ENCODE results near the gene DNAJC17.
A peak's percentile ranks its signal among the peaks of the same experiment; 100 is the strongest.

The DNAJC17 gene

DNA sequence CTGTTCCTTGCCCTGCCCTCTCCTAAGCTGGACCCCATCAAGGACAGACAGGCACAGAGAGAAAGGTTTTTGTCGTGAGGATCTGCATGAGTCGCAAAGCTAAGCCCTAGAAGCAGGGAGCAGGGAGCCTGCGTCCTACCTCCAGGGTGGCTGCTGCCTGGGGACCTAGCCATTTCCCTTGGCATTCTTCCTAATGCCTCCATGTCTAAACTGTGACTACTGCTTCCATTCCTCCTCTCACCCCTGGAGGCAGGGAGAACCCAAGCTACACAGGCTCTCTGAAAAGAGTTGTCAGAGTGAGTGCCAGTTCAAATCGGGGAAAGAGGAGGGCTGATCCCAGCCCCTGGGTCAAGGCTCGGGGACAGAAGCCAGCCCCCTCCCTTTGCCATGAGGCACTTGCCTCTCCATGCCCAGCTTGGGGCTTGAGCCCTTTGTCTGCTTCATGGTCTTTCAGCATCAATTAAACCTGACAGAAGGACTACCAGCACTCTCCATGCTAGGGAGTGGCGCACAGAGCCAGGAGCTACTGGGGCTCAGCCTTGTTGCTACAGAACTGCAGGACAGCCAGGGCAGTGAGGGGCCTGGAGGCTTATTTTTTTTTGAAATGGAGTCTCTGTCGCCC, 41.0 kb downstream of the DNAJC17 start:
- DNase-seq, result no peak

DNA sequence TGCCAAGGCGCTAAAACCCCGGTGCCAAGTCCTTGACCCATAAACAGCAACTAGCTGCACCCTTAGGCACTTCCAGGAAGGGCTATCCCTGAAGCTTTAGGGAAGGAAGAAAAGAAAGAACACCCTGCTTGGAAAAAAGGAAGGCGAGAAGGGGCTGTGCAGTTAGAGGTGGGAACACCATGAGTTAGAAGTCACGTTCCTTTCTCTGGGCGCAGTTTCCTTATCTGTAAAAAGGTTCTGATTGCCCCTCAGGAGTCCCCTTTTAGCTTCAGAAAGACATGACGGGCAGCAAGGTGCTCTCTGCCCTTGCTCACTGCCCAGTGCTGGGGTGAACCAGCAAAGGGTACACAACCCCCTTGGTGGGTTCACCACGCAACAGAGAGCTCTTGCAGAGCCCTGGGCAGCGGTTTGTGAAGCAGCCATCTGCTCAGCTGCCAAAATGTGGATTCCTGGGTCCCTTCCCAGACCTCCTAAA, 42.6 kb downstream of the DNAJC17 start:
- DNase-seq, result peak; percentile 74

DNA sequence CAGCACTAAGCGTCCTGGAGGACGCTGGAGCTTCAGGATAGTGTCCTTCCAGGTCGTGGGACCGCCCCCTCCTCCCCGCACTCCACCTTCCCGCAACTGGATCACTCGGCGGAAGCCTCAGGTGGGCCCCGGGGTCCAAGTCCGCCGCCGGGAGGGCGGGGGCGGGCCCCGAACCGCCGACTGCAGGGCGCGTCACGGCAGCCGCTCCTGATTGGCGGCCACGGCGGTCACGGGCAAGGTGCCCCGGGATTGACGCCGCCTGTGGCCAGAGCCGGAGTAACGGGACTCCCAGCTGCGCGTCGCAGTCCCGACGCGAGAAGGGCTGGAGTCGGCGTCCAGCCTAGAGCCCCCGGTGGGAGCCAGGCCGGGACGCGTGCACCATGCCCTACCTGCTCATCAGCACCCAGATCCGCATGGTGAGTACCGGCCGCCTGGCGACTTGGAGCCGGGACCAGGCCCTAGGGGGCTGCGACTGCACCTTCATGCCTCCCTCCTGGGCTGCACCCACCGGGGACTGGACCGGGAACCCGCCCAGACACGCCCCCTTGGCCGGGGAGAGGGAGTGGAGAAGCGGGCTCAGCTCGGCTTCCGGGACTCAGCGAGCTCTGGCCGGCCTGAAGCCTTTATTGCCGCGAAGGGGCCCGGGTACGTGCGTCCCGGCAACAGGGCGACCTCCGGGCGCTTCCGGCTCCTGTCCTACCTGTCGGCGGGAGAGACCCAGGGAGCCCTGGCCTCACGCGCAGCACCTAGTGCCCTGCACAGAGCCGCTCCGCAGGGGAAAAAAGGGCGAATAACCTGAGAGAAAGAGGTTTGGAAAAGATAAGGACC, 43.3 kb downstream of the DNAJC17 start, which contains the start of gene GCHFR:
Gene GCHFR (plus strand): TSS at position 268 of the 828 bp plus-strand sequence. CDS start 113 bp downstream, at position 381.
- peak; percentile 91 for DNase-seq

DNA sequence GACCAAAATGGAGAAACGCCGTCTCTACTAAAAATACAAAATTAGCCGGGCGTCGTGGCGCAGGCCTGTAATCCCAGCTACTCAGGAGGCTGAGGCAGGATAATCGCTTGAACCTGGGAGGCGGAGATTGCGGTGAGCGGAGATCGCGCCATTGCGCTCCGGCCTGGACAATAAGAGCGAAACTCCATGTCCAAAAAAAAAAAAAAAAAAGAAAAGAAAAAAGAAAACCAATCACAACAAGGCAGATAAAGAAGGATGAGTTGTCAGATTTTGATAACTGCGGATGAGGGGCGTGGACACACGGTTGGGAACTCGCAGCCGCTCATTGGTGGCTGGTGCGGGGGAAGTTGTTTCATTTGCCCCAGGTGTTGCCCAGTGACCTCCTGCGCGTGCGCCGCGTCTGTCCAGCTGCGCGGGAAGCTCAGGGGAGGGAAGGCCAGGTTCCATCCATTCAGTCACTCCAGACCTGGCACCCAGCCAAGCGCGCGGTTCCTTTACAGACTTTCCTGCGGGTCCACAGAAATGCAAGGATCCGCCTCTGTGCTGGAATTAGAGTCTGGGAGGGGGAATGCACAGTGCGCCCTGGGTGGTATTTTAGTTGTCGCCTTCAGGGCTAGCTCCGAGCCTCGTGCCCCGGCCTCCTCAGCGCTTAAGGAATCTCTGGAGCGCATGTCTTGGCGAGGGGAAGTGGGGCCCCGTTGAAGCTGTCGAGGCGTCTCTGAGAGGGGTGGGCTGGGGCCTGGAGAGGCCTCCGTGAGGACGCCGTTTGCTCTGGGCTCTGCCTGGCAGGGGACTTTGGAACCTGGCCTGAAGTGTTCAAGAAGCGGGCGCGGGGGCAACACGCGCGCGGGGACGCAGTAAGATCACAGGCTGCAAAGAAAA, 44.1 kb downstream of the DNAJC17 start:
- DNase-seq, result peak; percentile 69

DNA sequence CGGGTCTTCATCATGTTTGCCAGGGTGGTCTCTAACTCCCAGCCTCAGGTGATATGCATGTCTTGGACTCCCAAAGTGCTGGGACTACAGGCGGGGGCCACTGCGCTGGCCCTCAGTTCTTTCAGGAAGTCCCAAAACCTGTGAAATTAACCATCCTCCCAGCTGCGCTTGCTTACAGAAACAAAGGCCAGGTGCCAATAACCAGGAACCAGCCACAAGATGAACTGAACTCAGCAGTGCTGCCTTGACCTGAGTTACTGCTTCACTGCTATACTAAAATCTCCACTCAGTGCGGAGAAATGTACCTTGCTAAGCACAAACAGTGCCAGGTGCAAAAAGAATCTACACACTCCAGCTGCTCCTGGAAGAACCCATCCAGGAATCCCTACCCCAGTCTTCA, 47.3 kb downstream of the DNAJC17 start:
- DNase-seq, result no peak

DNA sequence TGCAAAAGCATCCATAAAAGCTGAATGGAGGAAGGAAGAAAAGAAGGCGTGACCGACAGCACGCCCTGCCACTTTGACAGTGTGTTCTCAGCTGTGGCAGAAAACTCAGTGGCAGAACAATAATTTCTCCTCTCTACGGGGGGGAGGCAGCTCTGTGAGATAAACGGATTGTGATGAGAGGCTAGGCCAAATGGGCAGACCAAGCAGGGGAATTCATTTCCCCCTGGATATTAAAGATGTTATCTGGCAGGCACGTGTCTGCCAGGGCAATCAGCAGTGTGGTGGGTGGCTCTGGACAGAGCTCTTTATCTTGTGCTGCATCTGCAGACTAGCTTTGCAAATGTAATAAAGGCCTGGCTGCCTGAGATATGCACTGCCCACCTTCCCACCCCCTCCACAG, 50.3 kb downstream of the DNAJC17 start:
- DNase-seq, result peak; percentile 51

DNA sequence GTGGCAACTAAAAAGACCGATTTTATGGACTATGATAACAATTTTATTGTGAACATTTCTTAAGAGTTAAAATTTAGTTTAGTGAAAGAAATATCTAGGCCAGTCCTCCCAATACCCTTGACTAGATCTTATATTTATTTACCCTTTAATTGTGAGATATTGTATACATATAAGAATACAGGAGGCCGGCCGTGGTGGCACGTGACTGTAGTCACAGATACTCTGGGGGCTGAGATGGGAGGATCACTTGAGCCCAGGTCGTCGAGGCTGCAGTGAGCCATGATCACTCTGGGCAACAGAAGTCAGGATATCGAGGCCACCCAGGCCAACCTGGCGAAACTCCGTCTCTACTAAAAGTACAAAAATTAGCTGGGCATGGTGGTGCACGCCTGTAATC, 51.5 kb downstream of the DNAJC17 start:
- DNase-seq, result peak; percentile 65

DNA sequence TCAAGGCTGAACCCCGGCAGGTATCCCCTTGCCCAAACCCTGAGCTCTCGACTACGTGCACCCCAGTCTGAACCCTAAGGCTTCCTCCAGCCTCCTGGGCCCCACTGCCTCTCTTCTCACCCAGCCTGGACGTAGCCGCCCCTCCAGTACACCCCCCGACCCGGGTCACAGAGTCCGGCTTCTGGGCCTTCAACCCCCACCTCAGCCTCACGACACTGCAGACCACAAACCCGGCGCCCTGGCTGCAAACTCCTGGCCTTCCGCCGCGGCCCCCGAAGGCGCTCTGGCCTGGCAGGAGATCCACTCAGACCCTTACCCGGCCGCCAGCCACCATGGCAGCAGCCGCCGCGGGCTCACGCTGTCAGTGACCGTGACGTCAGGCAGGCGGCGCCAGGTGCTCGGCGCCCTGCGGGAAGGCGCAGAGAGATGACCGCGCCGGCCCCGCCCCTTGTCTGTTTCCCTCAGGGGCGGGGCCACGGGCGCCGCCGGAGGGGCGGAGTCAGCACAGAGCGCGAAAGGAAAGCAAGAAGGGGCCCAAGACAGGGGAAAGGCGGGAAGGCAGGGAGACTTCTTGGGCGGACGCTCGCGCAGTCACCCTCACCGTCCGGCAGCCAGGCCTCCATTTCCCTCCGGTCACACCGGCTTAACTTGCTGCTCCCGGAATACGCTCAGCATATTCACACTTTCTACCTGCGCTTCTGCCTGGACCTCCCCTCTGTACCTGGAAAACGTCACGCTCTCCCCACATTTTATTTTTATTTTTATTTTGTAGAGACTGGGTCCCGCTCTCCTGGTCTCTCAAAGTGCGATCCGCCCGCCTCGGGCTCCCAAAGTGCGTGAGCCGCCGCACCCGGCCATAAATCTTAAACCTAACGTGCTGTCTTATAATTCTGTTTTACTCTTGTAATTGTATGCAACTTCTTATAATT, 52.1 kb downstream of the DNAJC17 start, which contains the start of gene RMDN3:
Gene RMDN3 (minus strand): TSS at position 372 of the 929 bp plus-strand sequence. CDS start 471 bp downstream, outside the sequence.
- DNase-seq, result peak; percentile 97

DNA sequence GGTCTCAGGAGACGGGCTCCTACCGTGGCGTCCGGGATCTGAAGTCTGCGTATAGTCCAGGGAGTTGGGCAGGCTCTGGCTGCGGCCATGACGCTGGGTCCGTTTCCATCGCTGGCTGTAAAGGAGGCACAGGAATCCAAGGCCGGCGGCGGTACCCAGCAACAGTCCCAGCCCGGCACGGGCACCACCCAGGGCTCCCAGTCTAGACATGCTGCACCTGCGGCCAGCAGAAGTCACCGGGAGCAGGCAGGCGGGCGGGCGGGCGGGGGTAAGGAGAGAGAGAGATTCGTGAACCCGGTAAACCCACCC, 52.7 kb downstream of the DNAJC17 start:
- DNase-seq, result no peak

DNA sequence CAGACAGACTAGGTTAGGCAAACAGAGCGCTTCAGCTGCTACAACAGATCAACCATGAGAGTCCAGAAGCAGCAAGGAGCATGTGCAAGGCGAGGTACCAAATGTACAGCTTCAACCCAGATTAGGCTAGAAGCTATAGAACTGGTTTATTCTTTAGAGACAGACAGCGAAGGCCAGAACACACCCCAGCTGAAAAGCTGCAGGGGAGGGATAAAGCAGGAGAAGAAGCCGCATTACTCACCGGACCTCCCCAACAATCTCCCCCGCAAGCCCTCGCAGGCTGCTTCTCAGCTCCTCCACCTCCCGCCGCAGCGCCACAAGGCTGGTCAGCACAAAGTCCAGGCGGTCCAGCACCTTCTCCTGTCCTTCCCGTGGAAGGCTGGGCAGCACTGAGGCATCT, 55.5 kb downstream of the DNAJC17 start:
- DNase-seq, result no peak

DNA sequence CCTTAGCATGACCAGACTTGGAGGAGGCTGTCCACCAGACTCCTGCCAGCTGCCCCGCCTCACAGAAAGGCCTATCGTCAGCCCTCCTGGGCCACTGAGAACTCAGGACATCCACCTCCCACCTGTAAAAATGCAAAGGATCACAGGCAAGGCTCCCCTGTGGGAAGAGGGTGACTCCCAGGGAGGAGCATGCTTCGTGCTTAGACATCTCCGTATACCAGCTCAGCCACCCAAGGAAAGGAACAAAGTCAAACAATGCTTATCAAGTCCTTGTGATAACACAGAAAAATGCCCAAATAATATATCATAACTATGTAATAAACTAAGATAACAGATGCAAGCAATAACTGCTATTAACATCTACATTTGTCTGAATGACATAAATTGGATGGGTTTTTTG, 56.4 kb downstream of the DNAJC17 start:
- no peak for DNase-seq

DNA sequence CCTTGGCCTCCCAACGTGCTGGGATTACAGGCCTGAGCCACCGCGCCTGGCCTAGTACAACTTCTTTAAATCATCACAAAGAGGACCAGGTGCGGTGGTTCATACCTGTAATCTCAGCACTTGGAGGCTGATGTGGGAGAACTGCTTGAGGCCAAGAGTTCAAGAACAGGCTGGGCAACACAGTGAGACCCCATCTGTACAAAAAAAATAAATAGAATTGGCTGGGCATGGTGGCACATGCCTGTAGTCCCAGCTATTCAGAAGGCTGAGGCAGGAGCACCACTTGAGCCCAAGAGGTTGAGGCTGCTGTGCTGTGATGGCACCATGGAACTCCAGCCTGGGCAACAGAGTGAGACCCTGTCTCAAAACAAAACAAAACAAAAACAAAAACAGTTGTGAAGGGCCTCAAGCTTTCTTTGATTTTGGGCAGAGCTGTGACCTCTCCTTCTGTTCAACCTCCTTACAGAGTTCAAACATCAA, 58.1 kb downstream of the DNAJC17 start:
- DNase-seq, result no peak

DNA sequence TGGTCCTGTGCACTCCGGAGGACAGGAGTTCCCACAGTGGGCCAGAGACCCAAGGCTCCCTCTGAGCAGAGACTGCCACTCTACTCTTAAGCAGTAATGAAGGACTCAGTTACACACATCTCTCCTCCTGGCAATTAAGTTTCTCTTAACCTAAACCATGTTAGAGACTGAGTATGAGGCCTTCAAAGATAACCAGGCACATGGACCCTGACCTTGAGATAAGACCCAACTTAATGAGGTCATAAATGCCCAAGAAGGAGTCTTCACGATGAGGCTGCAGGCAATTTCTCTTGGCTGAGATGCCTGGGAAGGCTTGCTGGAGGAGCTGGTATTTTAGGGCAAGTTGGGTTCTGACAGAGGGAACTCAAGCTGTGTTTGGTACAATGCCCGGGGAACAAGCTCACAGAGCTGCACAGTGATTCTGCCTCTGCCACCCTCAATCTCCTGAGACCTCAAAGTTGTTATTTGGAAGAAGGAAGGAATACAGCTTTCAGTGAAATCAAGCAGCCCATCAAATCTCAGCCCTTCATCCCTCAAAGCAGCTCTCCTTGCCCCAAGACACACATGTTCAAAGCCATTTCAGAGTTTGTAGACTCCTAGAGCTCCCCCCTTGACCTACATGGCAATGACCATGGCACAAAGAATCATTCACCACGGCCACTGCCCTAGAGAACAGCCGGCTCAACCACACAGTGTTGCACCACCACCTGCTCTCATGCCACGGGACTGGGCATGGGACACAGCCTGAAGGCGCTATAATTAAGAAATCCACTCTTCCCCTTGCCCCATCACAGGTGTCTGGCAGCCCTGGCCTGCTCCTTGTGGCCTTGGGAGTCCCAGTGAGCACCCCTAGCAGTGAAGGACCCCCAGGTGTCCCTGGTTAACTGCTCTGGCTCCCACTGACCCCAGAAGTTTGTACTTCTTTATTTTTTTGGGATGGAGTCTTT, 59.3 kb downstream of the DNAJC17 start:
- DNase-seq, result peak; percentile 57

DNA sequence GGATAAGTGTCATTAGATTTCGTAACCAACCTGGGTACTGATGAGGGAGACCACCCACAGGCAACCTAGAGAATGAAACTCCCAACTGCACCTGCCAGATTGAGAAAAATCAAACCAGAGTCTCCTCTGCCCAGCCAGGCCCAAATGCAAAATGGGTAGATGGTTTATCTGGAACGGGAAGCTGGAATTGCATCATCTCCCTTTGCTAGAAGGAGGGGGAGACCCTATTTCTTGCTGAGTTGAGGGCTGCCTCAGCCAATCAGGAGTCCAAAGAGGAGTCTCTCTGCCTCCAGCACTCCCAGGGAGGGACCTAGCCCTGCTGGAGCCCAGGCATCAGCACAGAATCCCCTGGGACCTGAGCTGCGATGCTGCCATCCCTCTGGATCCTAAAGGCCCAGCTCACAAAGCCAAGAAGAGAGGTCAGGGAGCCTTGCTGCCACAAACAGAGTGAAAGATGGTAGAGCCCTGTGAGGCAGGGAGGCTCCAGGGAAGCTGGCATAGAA, 60.3 kb downstream of the DNAJC17 start:
- peak; percentile 90 for DNase-seq

DNA sequence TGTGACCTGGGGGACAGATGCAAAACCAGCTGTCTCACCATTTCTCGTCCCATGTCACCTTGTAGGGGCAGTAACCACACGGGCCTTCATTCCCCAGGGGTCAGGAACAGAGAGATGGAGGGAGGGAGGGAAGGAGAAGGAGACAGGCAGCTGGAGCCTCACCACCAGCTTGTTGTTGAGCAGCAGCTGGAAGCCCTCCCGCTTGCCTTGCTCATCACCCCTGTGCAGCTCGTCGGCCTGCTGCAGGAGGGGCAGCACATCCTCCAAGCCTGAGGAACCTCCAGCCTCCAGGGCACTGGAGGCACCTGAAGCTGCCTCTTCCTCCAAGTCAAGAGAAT, 62.5 kb downstream of the DNAJC17 start:
- no peak for DNase-seq

DNA sequence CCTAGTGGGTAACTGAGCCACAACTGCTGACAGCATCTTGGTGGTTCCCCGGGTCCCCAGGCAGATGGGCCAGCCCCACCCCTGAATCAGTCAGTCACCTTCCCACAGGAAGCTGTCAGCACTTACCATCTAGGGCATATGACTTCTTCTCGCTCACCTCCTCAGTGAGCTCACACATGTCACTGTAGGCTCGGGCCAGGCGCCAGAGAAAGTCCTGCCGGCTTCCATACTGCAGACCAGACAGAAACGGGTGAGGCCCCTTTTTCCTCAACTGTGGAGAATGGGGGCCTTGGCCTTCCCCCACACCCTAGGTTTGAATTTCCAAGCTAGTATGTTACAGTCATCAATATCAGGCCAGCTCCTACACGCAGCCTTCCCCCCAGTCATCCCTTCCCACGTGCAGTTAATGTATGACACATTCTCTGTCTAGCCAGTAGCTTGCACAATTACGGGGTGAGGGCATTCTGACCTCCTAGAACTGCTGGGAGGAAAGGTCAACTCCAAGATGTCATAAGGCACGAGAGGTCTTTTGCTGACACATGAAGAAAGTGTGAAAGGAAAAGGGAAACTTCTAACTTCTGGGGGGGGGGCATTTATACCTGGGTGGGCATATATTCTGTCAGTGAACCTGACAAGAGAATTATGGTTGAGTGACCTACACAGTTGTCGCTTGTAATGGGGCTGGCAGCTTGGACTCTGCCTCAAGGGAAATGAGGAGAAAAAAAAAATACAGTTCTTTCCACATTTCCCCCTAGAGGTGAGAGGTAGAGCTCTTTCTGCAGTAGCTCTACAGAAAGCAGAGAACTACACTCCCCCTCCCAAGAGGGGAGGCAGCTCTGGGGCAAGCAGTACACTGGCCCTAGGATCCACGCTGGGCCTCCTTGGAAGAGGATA, 63.1 kb downstream of the DNAJC17 start:
- DNase-seq, result peak; percentile 63

DNA sequence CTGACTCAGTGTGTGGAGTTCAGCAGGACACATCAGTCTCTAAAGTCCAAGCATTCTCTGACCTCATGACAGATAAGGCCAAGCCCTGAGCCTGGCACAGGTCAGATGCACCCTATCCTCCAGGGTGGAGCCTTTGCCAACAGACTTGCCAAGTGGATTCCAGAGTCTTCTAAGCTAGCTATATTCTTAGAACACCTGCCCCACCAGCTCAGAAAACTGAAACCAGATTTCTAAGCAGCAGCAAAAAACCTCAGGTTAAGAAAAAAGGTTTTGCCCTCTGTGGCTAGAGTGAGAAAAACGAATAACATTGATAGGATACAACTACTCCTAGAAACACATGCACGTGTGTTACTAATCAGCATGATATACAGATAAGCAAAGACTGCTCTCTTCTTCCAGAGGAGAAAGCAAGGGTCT, 63.8 kb downstream of the DNAJC17 start:
- DNase-seq, result peak; percentile 20

DNA sequence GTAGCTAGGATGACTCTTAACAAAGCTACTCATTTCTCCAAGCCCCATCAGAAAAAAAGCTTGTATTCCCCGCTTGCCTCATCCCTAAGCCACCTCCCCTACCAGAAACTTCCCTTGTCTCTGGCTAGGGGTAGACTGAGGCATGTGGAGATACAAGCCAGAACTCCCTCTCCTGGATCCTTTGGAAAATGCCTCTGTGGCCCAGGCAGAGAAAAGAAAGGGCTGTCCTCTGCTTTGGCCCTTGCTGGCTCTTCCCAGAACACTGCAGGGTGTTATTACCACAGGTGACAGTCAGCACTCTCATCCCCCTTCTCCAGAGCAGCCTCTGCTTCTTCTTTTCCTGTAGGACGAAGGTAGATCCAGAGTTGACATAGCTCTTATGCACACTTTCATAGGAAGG, 67.4 kb downstream of the DNAJC17 start:
- DNase-seq, result no peak

DNA sequence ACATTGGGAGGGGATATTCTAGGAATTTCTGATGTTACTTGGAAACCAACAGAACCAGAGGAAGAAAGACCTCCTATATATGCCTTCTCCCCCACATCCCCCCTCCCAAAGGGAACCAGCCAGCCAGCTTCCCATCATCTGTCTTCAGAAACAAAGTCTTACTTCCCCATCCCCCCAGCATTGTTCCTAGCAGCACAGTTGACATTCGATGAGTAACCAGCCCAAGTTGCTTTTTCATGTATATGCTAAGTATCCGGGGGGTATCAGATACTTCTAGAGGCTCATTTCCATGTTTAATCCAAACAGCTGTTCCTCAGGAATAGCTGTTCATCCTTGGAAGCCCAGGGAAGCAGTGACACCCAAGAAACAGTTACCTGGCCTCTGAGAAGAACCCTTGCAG, 68.2 kb downstream of the DNAJC17 start:
- no peak for DNase-seq

DNA sequence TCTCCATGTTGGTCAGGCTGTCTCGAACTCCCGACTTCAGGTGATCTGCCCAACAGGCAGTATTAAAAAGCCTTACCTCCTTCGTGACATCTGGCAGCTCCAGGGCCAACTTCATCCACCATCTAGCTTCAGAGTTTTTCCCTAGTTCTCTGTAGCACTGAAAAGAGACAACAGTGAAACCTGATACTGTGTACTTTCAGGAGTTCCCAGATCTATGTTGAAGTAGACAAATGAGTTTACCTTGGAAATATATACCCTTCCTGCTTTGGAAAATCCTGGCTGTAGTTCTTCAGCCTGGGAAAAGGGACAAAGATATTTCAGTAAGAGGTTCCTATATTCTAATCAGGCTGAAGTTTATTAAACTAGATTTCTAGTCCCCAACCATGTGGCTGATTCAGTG, 70.2 kb downstream of the DNAJC17 start:
- no peak for DNase-seq

All from OCI-M1 (cell line).